HCT116 (cell line): Measurements from ENCODE around the gene NLGN3. TPM values are rescaled to one million over a fixed set of nuclear protein-coding genes. Genes with fewer than 3 reads are reported as not detected.

Experiments used
- ATAC-seq: fragments of 200-7000 bp; cut with Tn5 transposase; 2 replicates; pipeline ENCODE4 v1.9.1; 2020; ENCODE audit warnings: mild to moderate bottlenecking, moderate library complexity
- BruUV-seq: library from RNA; stranded (reverse); fragments of 400-500 nt; replicated peaks from 2 replicates; lab custom pipeline; 2021; lab: Mats Ljungman, UMichigan
- CTCF ChIA-PET: fragments of 300-600 bp; sonication (Branson Sonifier 250); formaldehyde crosslinking; loops from one replicate; lab custom pipeline; 2021; ENCODE audit warnings: antibody characterized with exemption; lab: Charles Lee
- POLR2A ChIA-PET: fragments of 300-600, 350-600 bp; sonication (Branson Sonifier 250); formaldehyde crosslinking; loops from one replicate; lab custom pipeline; 2021; ENCODE audit warnings: antibody characterized with exemption; lab: Charles Lee
- RAD21 ChIA-PET, 2 experiments: fragments of 300-600 bp; sonication (Branson Sonifier 250); formaldehyde crosslinking; loops; one replicate each; lab custom pipeline; 2023; ENCODE audit warnings: low total read pairs in 2 of 2; ENCODE audit not compliant: uncharacterized antibody in 2 of 2, unreplicated experiment in 2 of 2, low non-redundant PET in 1 of 2; lab: Charles Lee
- DNase-seq: peaks from one replicate; pipeline ENCODE4 v3.0.0-alpha.2; 2010; ENCODE audit warnings: low read depth, low spot score
- H2AFZ ChIP-seq: fragments of 200-600 bp; shearing (Covaris generic), sonication (generic); 2 replicates; pipeline ENCODE4 v1.6.1; 2017; ENCODE audit warnings: low read depth, mixed run types, mixed read lengths, antibody characterized with exemption, low read length; ENCODE audit not compliant: poor library complexity, severe bottlenecking
- H3K27ac ChIP-seq: 2 replicates; pipeline ENCODE4 v1.5.1; 2012; ENCODE audit warnings: low read depth, low read length
- H3K27me3 ChIP-seq: fragments of 200-600 bp; sonication (generic); 2 replicates; pipeline ENCODE4 v1.6.1; 2016; ENCODE audit warnings: mixed run types, low read length, mixed read lengths; ENCODE audit not compliant: insufficient read depth
- H3K36me3 ChIP-seq, 2 experiments: fragments of 200-500 bp in 1 of 2; fragments of 200-600 bp in 1 of 2; sonication (Bioruptor generic) in 1 of 2; sonication (generic) in 1 of 2; 2 replicates each; pipeline versions ENCODE4 v1.5.1 to v1.6.1; 2014 to 2016; ENCODE audit warnings: low read length in 2 of 2, inconsistent platforms in 1 of 2, mixed read lengths in 1 of 2, mixed run types in 1 of 2; ENCODE audit not compliant: insufficient read depth in 2 of 2, control insufficient read depth in 1 of 2
- H3K4me1 ChIP-seq, 2 experiments: fragments of 200-600 bp in 1 of 2; sonication (generic) in 1 of 2; 2 replicates each; pipeline versions ENCODE4 v1.5.1 to v1.6.1; 2012 to 2017; ENCODE audit warnings: low read length in 2 of 2, inconsistent platforms in 1 of 2, mild to moderate bottlenecking in 1 of 2, mixed read lengths in 1 of 2, mixed run types in 1 of 2, moderate library complexity in 1 of 2; ENCODE audit not compliant: insufficient read depth in 2 of 2, control insufficient read depth in 1 of 2
- H3K4me2 ChIP-seq: fragments of 200-600 bp; sonication (generic); 2 replicates; pipeline ENCODE4 v1.6.1; 2017; ENCODE audit warnings: mixed run types, low read length, mixed read lengths
- H3K4me3 ChIP-seq, 2 experiments: fragments of 200-600 bp in 1 of 2; sonication (generic) in 1 of 2; replicated peaks in 1 of 2; 2 replicates each; pipeline ENCODE4 v1.5.1; 2011 to 2016; ENCODE audit warnings: low read length in 2 of 2, control low read depth in 1 of 2, low read depth in 1 of 2, mild to moderate bottlenecking in 1 of 2, mixed read lengths in 1 of 2, mixed run types in 1 of 2
- H3K79me2 ChIP-seq: fragments of 200-600 bp; sonication (generic); 2 replicates; pipeline ENCODE4 v1.6.1; 2017; ENCODE audit warnings: mild to moderate bottlenecking, mixed run types, low read length, moderate library complexity, mixed read lengths; ENCODE audit not compliant: insufficient read depth
- H3K9ac ChIP-seq: fragments of 200-600 bp; sonication (generic); 2 replicates; pipeline ENCODE4 v1.6.1; 2016; ENCODE audit warnings: low read length, mixed read lengths
- H3K9me2 ChIP-seq: fragments of 200-600 bp; sonication (generic), shearing (Covaris generic); 2 replicates; pipeline ENCODE4 v1.6.1; 2017; ENCODE audit warnings: mixed run types, mild to moderate bottlenecking, moderate library complexity; ENCODE audit not compliant: insufficient read depth
- H3K9me3 ChIP-seq, 2 experiments: fragments of 200-500 bp in 1 of 2; fragments of 200-600 bp in 1 of 2; sonication (Bioruptor generic) in 1 of 2; sonication (generic) in 1 of 2; 2 replicates each; pipeline ENCODE4 v1.6.1; 2014 to 2017; ENCODE audit warnings: low read length in 2 of 2, mixed read lengths in 2 of 2, inconsistent platforms in 1 of 2, low read depth in 1 of 2, mild to moderate bottlenecking in 1 of 2, mixed run types in 1 of 2, moderate library complexity in 1 of 2; ENCODE audit not compliant: control insufficient read depth in 1 of 2, insufficient read depth in 1 of 2
- H4K20me1 ChIP-seq: fragments of 200-600 bp; sonication (generic), shearing (Covaris generic); 2 replicates; pipeline ENCODE4 v1.6.1; 2017; ENCODE audit warnings: mixed run types, mild to moderate bottlenecking, moderate library complexity; ENCODE audit not compliant: insufficient read depth
- CBX3 ChIP-seq: IDR thresholded peaks from 2 replicates; pipeline ENCODE4 v1.6.1; 2012; ENCODE audit warnings: low read depth
- CEBPB ChIP-seq: IDR thresholded peaks from 2 replicates; pipeline ENCODE4 v1.6.1; 2012; ENCODE audit warnings: low read depth
- CTCF ChIP-seq, 3 experiments: fragments of 200-600 bp in 1 of 3; sonication (generic) in 1 of 3; IDR thresholded peaks in 2 of 3; conservative IDR thresholded peaks in 1 of 3; 2 replicates each; pipeline ENCODE4 v1.5.1; 2012 to 2017; ENCODE audit warnings: low read depth in 2 of 3, low read length in 2 of 3, antibody characterized with exemption in 1 of 3, borderline replicate concordance in 1 of 3, control low read depth in 1 of 3, mild to moderate bottlenecking in 1 of 3, mixed read lengths in 1 of 3, mixed run types in 1 of 3, moderate library complexity in 1 of 3; ENCODE audit not compliant: insufficient read depth in 1 of 3
- ELF1 ChIP-seq: IDR thresholded peaks from 2 replicates; pipeline ENCODE4 v1.6.1; 2012; ENCODE audit warnings: low read depth, borderline replicate concordance
- FOSL1 ChIP-seq: IDR thresholded peaks from 2 replicates; pipeline ENCODE4 v1.6.1; 2012; ENCODE audit warnings: low read depth
- JUND ChIP-seq: IDR thresholded peaks from 2 replicates; pipeline ENCODE4 v1.6.1; 2012
- RAD21 ChIP-seq: IDR thresholded peaks from 2 replicates; pipeline ENCODE4 v1.6.1; 2012; ENCODE audit warnings: low read depth, mild to moderate bottlenecking
- SIN3A ChIP-seq: IDR thresholded peaks from 2 replicates; pipeline ENCODE4 v1.6.1; 2012; ENCODE audit warnings: low read depth
- SP1 ChIP-seq: IDR thresholded peaks from 2 replicates; pipeline ENCODE4 v1.6.1; 2012; ENCODE audit warnings: low read depth
- TCF7L2 ChIP-seq: IDR thresholded peaks from 2 replicates; pipeline ENCODE4 v1.7.0; 2011; ENCODE audit warnings: borderline replicate concordance, inconsistent platforms; ENCODE audit not compliant: insufficient read depth, insufficient read length; ENCODE audit errors: extremely low read depth
- ZBTB33 ChIP-seq: IDR thresholded peaks from 2 replicates; pipeline ENCODE4 v1.6.1; 2011; ENCODE audit warnings: mild to moderate bottlenecking, low read length, moderate library complexity; ENCODE audit not compliant: insufficient replicate concordance; ENCODE audit errors: extremely low read depth
- ZFX ChIP-seq: fragments of 450-650 bp; IDR thresholded peaks from 2 replicates; pipeline ENCODE4 v1.6.1; 2017
- ZNF274 ChIP-seq: fragments of 200-500 bp; sonication (Bioruptor generic); IDR thresholded peaks from 2 replicates; pipeline ENCODE4 v1.6.1; 2014; ENCODE audit warnings: mild to moderate bottlenecking, low read depth, low read length, inconsistent platforms
- intact Hi-C: fragments of 100-400 bp; cut with micrococcal nuclease; formaldehyde crosslinking; loops from 2 replicates; pipeline ENCODE4 v1.10.0; 2022
- total RNA-seq: library from RNA; stranded (reverse); gene quantifications from one replicate; pipeline ENCODE4 v1.2.1, GENCODE V29; 2021; ENCODE audit not compliant: unreplicated experiment

The NLGN3 gene
- total RNA-seq, 1 experiment from 2014 or later, result 1.4 TPM

GRCh38 chrX:71100581-71101505 is 43.8 kb upstream of the NLGN3 start:
- Histone ChIP-seq H3K79me2 (no peaks in the 10 kb centered on the region), H3K36me3 (no peaks in the 10 kb centered on the region), H3K4me2 (no peak overlapping the region), H3K27ac (no peak overlapping the region)
- BruUV-seq, result no TSS peak
- DNase-seq, result no peak
- intact Hi-C loops, result no loop called here
- CTCF ChIA-PET, result interaction anchor here (1.1 kb wide), 1 partner anchor 30 kb away, joined by 3 read pairs; no protein-coding TSS in a partner anchor
- TF ChIP-seq SIN3A, result no peak
- TF ChIP-seq ZBTB33, result no peak
- no peak for TF ChIP-seq ZNF274
- TF ChIP-seq SP1, result no peak
- TF ChIP-seq, all 23 proteins: peak for 0
- peaks cover 0 to 9% of the 10 kb centered on the region in 2 experiments; a peak in 1 of 4 replicates for H3K4me1 ChIP-seq
- H3K27me3 ChIP-seq, result no peaks in the 10 kb centered on the region
- no peak overlapping the region for H3K4me3 ChIP-seq
- no peaks in the 10 kb centered on the region for H3K9me3 ChIP-seq
- H4K20me1 ChIP-seq, result no peaks in the 10 kb centered on the region
- H3K9ac ChIP-seq, result no peak overlapping the region
- RAD21 ChIA-PET, result no interaction called here
- no peaks in the 10 kb centered on the region for H3K9me2 ChIP-seq
- no peak for ATAC-seq
- POLR2A ChIA-PET, result no interaction called here
- H2AFZ ChIP-seq, result no peak overlapping the region

- H3K9ac ChIP-seq, result no peak overlapping the region
- H3K4me2 ChIP-seq, result no peak overlapping the region
- no TSS peak for BruUV-seq
- H3K79me2 ChIP-seq, result no peaks in the 10 kb centered on the region
- ChIA-PET RAD21 (no interaction called here), POLR2A (no interaction called here), CTCF (no interaction called here)
- H3K4me3 ChIP-seq, result no peak overlapping the region
- no peaks in the 10 kb centered on the region for H3K36me3 ChIP-seq
- no peak overlapping the region for H3K27ac ChIP-seq
- H2AFZ ChIP-seq, result no peak overlapping the region
- H4K20me1 ChIP-seq, result no peaks in the 10 kb centered on the region
- no peaks in the 10 kb centered on the region for H3K9me2 ChIP-seq
- DNase-seq (no peak), ATAC-seq (no peak)
- intact Hi-C loops, result no loop called here
- H3K4me1 ChIP-seq, result peaks cover 0 to 3% of the 10 kb centered on the region in 2 experiments; a peak in 1 of 4 replicates
- no peaks in the 10 kb centered on the region for H3K27me3 ChIP-seq
- H3K9me3 ChIP-seq, result no peaks in the 10 kb centered on the region
- no peak for TF ChIP-seq CEBPB
- no peak for TF ChIP-seq CTCF (IDR thresholded peaks at IDR 0.05 in 2 of 3, conservative IDR thresholded peaks at IDR 0.05 in 1 of 3; ENCODE audit: borderline replicate concordance in 1 of 3, insufficient read depth in 1 of 3, low read depth in 2 of 3, low read length in 2 of 3)
- no peak for TF ChIP-seq JUND
- no peak for TF ChIP-seq ELF1
- no peak for TF ChIP-seq FOSL1
- no peak for TF ChIP-seq RAD21
- no peak for TF ChIP-seq CBX3
- TF ChIP-seq ZBTB33, result no peak
- no peak for TF ChIP-seq ZFX
- TF ChIP-seq TCF7L2, result no peak
Measured at GRCh38 chrX:71102292-71102691, 42.3 kb upstream of the NLGN3 start.
